ENCODE data around the gene GALNT12.

Gene GALNT12

GRCh38 chr9:98854266-98854665 lies 46.8 kb downstream of the GALNT12 start:
- no peak overlapping the region for H3K27ac ChIP-seq
- TF ChIP-seq, protein P1, sequence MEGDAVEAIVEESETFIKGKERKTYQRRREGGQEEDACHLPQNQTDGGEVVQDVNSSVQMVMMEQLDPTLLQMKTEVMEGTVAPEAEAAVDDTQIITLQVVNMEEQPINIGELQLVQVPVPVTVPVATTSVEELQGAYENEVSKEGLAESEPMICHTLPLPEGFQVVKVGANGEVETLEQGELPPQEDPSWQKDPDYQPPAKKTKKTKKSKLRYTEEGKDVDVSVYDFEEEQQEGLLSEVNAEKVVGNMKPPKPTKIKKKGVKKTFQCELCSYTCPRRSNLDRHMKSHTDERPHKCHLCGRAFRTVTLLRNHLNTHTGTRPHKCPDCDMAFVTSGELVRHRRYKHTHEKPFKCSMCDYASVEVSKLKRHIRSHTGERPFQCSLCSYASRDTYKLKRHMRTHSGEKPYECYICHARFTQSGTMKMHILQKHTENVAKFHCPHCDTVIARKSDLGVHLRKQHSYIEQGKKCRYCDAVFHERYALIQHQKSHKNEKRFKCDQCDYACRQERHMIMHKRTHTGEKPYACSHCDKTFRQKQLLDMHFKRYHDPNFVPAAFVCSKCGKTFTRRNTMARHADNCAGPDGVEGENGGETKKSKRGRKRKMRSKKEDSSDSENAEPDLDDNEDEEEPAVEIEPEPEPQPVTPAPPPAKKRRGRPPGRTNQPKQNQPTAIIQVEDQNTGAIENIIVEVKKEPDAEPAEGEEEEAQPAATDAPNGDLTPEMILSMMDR (IDR thresholded peaks at IDR 0.05) = no peak
- H3K4me3 ChIP-seq = no peak overlapping the region
- no peak for DNase-seq (ENCODE audit: low spot score)

GRCh38 chr9:98855592-98855991 lies 48.1 kb downstream of the GALNT12 start:
- no peak overlapping the region for H3K4me3 ChIP-seq
- TF ChIP-seq, protein P1 (IDR thresholded peaks at IDR 0.05) = no peak
- H3K27ac ChIP-seq = no peak overlapping the region
- DNase-seq (ENCODE audit: low spot score) = no peak

GRCh38 chr9:98856982-98857381 lies 49.5 kb downstream of the GALNT12 start:
- Histone ChIP-seq H3K27ac (no peak overlapping the region), H3K4me3 (no peak overlapping the region)
- no peak for DNase-seq (ENCODE audit: low spot score)
- TF ChIP-seq, protein P1 (IDR thresholded peaks at IDR 0.05) = no peak

GRCh38 chr9:98859941-98860340 lies 52.5 kb downstream of the GALNT12 start:
- no peak for DNase-seq (ENCODE audit: low spot score)
- TF ChIP-seq, protein P1 (IDR thresholded peaks at IDR 0.05) = no peak
- Histone ChIP-seq H3K4me3 (no peak overlapping the region), H3K27ac (no peak overlapping the region)

DNA sequence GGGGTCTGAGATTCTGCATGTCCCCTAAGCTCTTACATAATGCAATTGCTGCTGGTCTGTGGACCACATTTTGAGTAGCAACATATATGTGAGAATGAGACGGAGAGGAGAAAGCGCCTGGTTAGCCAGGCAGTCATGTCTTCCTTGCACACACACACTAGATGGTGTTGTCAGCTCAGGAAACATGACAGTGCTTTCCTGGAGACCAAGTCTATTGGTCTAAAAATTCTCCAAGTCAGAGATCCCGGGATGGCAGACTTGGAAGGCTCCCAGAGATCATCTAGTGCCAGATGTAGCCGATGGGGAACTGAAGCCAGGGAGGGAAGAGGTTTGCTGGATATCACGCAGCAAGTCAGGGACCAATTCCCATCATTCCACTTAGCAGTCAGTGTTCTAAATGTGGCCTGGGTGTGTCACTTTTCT lies 53.4 kb downstream of the GALNT12 start:
- peak; percentile 88 for DNase-seq (ENCODE audit: low spot score)
- Histone ChIP-seq H3K4me3 (no peak overlapping the region), H3K27ac (peak overlapping the region; percentile 46 to 48)
- TF ChIP-seq, protein P1 (IDR thresholded peaks at IDR 0.05) = peak; percentile 32

- no peak for DNase-seq (ENCODE audit: low spot score)
- peak overlapping the region in 1 of 2 donors; percentile 50 for H3K27ac ChIP-seq
These were observed 54.5 kb downstream of the GALNT12 start for GRCh38 chr9:98861781-98862504.

More at GRCh38 chr9:98861781-98862504, 54.5 kb downstream of the GALNT12 start:
- TF ChIP-seq, protein P1 (IDR thresholded peaks at IDR 0.05) = no peak
- no peak overlapping the region for H3K4me3 ChIP-seq

All from coronary artery (tissue), 2 donors.